ENCODE measurements around the gene DTWD1.
"Not testable (repeated sequence)": the region's sequence is repeated elsewhere in the genome, so short reads cannot be mapped to it uniquely, and the experiment has no call there.

DTWD1 gene, protein sequence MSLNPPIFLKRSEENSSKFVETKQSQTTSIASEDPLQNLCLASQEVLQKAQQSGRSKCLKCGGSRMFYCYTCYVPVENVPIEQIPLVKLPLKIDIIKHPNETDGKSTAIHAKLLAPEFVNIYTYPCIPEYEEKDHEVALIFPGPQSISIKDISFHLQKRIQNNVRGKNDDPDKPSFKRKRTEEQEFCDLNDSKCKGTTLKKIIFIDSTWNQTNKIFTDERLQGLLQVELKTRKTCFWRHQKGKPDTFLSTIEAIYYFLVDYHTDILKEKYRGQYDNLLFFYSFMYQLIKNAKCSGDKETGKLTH

DNA sequence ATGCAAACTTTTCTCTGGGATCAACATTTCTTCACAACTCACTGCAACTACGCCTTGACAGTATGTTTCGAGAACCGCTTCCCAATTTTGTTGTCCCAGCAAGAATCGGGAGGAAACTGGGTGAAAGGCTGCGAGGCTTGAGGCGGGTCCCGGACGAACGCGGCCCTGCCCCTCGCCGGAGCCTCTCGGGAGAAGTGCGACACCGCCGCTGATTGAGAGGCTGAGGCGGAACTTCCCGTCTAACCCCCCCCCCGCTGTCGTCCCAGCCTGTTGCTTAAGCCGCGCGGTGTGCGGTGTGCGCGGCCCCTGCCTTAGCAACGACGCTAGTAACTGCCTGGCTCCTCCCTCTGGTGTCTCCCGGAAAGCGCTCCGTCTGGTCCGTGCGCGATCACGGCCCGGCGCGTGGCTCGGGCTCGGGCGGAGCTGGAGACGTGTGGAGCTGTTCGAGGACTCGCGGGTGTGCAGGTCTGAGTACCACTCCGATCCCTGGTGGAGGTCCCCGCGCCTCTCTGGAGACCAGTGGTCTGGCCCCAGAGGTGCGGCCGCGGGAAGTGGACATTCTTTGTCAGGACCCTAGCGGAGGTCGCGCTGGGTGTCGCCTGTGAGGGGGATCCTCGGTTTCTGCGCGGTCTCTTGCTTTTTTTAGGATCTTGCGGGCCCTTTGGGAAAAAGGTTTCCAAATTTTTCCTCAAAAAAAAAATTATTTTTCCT, at the start of gene DTWD1, which contains the start of gene FAM227B:
TSS of gene DTWD1 (plus strand) at position 391 of the 711 bp plus-strand sequence. CDS start 4,120 bp downstream, outside the sequence.
TSS of gene FAM227B (minus strand) at position 161 of the 711 bp plus-strand sequence. CDS start 5,647 bp downstream, outside the sequence.
- DNase-seq (ENCODE audit: low read depth in 2 of 2): peak; percentile 84 to 90

DNA sequence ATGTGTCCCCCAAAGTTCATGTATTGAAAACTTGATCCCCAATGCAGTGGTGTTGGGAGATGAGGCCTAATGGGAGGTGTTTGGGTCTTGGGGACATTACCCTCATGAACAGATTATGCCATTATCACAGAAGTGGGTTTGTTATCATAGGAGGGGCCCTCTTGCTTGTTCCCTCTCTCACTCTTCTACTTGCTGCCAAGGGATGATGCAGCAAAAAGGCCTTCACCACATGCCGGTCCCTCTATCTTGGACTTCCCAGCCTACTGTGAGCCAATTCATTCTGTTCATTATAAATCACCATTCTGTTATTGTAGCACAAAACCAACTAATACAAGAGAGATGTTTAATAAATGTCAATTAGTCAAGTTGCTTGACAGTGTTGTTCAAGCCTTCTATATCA, 47.4 kb upstream of the DTWD1 start:
- no peak for DNase-seq (ENCODE audit: low read depth in 2 of 2)

DNA sequence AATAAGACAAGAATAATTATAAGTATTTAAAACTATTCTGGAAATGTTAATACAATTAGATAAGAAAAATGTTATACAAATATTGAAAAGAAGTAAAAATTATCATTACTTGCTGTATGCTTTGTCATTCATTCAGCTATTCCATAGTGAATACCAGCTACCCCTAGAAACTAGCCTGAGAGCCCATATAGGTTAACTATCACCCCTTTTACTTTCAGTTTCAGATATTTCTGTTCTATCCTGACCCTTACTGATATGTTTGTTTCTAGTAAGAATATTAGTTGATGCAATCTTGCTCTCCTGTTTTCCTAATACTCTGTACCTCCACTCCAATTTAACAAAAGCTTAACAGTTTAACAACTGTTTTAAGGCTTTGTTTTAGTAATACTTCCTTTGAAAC, 31.8 kb upstream of the DTWD1 start:
- DNase-seq (ENCODE audit: low read depth in 2 of 2): no peak

DNA sequence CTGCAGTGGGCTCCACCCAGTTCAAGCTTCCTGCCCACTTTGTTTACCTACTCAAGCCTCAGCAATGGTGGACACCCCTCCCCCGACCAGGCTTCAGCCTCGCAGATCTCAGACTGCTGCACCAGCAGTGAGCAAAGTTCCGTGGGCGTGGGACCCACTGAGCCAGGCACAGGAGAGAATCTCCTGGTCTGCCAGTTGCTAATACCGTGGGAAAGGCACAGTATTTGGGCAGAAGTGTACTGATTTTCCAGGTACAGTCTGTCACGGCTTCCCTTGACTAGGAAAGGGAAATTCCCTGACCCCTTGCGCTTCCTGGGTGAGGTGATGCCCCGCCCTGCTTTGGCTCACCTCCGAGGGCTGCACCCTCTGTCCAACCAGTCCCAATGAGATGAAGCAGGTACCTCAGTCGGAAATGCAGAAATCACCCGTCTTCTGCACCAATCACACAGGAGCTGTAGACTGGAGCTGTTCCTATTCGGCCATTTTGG, 28.0 kb upstream of the DTWD1 start:
- DNase-seq (ENCODE audit: low read depth in 2 of 2): not testable (repeated sequence)

DNA sequence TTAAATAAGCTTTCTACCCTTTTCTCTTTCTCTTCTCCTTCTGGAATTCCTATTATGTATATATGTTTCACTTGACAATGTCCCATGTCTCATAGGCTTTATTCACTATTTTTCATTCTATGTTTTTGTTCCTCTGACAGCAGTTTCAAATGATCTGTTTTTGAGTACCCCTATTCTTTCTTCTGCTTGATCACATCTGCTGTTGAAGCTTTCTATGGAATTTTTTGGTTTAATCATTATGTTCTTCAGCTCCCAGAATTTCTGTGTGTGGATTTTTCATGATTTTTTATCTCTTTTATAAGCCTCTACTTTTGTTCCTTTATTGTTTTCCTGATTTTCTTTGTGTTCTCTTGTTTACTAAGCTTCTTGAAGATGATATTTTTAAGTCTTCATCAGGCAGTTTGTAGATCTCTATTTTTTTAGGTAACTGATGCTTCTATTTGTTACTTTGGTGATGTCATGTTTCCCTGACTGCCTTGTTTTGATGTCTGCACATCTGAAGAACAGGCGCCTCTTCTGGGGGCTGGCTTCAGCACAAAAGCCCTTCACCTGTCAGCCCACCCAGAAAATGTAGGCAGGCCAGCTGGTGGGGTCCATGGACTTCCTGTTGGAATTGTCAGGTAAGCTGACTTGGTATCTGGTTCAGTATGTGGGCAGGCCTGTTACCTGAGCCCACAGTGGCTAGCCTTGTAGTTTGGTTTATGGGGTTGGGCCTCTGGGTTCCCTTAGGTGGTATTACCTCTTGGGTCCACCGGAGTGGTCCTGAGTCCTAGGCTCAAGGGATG, 16.0 kb upstream of the DTWD1 start:
- no peak for DNase-seq (ENCODE audit: low read depth in 2 of 2)

DNA sequence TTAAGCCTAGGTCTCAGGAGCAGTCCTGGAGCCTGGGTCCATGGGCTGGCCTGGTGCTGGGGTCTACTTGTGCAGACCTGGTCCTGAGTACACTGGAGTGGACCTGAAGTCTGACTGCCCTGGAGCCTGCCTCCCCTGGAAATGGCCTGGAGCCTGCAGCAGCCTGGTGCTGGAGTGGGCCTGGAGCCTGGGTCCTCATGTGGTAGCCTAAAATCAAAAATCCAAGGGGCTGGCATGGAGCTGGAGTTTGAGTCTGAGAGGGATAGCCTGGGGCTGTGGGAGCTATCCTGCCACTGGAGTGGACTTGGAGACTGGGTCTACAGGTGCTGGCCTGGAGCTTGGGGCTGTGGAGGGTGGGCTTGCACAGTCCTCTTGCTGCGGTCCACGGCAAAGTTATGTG, 15.3 kb upstream of the DTWD1 start:
- DNase-seq (ENCODE audit: low read depth in 2 of 2): no peak

DNA sequence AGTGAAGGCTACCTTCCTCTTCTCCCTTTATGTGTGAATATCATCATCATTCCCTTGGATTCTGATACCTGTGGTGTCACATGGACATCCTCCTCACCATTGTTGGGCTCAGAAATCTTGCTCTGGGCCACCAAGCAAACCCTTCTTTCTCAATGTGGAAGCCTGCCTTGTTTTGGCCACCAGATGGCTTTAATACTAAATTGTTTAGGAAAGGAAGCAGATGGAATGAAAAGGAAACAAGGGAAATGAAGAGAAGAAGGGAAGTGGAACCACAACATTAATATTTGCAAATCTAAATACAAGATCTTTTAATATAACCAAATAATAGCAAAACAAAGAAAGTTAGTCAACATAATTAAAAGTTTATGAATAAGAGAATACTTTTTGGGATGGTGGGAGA, 14.3 kb upstream of the DTWD1 start:
- DNase-seq (ENCODE audit: low read depth in 2 of 2): no peak

DNA sequence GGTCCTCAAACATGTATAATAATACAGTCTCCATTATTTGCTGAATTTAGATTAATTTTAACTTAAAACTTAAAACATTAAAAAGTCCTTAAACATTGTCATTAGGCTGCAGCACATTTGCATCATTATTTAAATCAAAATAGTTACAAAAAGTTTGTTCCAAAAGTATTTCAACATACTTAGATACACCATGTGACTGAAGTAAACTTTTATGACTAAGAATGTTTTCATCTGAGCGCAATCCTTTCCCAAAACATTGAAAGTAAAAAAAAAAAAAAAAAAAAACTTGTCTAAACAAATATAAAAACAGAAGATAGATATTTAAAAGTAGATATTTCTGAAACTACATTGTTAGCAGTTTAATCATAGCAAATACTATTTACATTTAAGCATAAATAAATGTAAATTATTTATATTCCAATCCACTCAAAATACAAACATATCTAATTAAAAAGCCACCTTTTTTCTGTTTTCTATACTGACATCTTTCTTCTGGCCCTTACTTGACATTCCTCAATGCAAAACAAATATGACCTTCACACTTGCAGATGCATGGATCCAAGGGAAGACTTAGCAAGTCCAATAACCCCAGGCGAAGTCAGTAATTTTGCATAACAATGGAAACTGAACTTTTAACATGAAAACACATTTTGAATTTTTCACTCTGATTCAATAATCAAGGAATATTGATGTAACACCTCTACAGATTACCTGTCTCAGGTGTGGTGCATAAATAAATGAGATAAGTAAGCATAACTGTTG, 10.5 kb upstream of the DTWD1 start:
- DNase-seq (ENCODE audit: low read depth in 2 of 2): no peak

DNA sequence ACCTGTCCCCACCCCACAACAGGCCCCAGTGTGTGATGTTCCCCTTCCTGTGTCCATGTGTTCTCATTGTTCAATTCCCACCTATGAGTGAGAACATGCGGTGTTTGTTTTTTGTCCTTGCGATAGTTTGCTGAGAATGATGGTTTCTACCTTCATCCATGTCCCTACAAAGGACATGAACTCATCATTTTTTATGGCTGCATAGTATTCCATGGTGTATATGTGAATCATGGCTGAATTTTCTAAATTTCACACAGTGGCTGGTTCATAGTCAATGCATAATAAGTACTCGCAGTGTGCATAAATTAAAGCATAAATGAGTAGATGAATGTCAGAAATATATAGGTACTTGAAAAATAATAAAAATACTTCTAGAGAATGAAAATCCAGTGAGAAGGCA, 8.6 kb upstream of the DTWD1 start:
- DNase-seq (ENCODE audit: low read depth in 2 of 2): not testable (repeated sequence)

DNA sequence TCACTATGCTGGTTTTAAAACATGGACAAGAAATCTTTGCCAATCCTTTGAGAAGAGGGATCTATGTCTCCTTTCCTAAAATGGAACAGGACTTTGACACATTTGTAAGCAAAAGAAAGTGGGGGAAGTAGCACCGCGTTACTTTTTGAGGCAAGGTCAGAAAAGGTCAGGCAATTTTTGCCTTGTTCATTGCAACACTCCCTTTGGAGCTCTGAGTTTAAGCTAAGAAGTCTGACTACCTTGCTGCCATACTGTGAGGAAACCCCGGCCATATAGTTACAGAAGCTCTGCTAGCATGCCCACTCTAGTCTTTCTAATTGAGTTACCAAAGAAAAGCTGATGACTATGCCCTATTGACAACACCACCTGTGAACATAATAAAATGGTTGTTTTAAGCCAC, 1.6 kb upstream of the DTWD1 start:
- DNase-seq (ENCODE audit: low read depth in 2 of 2): no peak

DNA sequence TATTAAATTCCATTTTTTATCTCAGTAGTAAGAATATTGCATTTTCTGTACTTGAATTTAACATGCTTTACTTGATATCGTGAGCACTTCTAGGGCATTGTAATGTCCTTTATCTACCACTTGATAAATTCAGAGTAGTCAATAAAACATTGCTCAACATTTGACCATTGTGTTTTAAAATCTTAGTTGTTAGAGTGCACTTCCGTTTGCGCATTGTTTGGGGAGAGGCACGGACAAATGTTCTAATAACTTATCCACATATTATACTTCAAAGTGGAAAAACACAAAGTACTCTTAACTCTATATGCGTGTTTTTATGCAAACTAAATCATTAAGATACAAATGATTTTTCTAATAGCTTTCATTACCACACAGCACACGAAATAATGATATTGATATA, 649 bp upstream of the DTWD1 start:
- no peak for DNase-seq (ENCODE audit: low read depth in 2 of 2)

DNA sequence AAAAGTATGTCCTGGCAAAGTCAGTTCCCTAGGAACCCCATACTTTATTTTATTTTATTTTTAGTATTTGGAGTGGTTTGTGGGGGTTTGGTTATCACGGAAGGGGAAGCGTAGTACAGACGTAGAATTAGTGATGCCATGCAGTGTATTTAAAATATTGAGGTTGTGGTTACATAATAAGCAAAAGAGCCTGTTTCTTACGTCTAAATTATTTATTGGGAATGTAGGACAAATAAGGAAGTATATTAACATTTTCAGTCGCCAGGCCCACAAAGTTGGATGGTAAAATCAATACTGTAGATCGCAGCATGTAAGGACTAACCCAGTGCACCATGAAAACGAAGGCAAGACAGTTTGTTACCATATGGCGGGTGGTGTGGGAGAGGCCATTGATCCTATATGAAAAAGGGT, 558 bp downstream of the DTWD1 start:
- no peak for DNase-seq (ENCODE audit: low read depth in 2 of 2)

DNA sequence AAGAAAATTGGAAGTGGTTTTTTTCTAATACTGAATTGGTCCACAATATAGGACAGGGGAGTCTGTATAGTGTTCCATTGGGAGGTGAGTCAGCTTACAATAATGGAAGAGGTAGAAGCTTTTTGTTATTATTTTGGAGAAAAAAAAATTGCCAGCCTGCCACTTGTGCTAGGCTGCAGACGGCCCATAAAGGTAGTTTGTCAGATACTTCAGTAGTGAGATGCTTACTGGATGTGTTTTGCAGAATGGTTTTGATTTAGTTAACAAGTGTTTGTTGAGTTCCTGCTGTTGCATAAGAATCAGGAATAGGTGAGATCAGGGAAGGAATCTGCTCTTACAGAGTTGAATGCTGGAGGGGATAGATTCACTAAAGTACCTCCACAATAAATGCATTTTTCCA, 1.0 kb downstream of the DTWD1 start:
- DNase-seq (ENCODE audit: low read depth in 2 of 2): no peak

DNA sequence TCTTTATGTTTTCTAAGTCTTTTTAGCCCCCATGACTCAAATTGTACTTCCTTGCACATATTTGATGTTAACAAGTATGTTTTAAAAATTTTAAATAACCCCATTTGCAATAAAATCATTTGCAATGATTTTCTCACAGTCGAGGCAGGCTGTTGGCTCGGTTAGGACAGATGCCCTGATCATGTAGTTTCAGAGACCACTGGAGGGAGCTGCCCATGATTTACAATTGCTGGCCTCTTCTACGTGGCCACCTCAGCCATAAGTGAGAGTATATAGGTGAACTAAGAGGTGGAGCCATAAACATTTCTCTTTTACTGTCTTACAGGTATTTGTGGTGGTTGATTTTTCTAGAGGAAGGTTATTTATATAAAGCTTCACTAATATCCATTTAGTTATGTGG, 1.7 kb downstream of the DTWD1 start:
- DNase-seq (ENCODE audit: low read depth in 2 of 2): no peak

DNA sequence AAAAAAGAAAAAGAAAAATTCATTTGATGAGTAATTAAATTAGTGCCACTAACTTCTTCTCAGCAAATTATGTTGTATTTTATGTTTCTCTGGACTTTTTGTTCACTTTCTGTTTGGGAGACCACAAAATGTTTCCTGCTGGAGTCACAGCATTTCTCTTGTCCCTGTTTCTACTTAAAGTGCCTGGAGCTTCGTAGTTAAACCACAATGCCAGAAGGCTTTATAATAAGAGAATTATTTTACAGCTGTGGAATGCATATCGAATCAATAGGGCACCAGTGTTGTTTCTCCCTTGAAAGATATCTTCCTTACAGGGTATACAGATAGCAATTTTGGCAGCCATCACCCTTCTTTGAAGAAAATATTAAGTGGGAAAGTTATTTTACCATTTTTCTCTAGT, 3.2 kb downstream of the DTWD1 start:
- no peak for DNase-seq (ENCODE audit: low read depth in 2 of 2)

DNA sequence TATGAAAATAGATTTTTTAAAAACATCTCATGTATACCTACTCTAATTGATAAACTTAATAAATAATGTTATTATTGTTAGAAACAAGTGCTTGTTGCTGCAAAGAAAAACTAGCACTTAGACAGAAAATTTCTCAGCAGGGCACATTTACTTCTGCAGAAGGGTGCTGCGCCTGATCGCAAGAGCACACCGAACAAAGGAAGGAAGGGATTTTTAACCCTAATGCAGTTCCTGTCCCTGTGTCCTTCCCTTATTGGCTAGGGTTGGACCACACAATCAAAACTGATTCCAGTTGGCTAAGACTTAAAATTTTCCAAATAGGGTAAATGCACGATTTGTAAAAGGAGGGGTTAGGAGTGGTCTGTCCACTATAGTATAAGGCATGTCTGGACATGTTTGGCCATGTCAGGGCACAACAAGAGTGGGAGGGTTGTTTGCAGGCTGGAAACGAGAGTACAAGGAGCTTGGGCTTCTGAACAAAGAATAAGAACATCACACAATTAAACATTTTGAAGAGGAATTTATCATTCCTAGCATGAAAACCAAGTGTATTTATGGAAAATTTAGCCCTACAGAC, 4.7 kb downstream of the DTWD1 start:
- no peak for DNase-seq (ENCODE audit: low read depth in 2 of 2)

DNA sequence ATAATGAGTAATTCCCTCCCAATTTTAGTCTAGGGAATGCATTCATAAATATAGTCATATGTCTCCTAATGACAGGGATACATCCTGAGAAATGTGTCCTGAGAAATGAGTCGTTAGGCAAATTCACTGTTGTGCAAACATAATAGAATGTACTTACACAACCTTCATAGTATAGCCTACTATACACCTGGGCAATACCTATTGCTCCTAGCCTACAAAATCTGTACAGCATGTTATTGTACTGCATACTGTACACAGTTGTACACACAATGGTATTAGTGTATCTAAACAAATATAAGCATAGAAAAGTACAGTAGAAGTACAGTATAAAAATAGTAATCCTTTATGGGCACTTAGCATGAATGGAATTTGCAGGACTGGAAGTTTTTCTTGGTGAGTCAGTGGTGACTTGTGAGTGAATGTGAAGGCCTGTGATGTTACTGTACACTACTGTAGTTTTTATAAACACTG, 6.6 kb downstream of the DTWD1 start:
- no peak for DNase-seq (ENCODE audit: low read depth in 2 of 2)

DNA sequence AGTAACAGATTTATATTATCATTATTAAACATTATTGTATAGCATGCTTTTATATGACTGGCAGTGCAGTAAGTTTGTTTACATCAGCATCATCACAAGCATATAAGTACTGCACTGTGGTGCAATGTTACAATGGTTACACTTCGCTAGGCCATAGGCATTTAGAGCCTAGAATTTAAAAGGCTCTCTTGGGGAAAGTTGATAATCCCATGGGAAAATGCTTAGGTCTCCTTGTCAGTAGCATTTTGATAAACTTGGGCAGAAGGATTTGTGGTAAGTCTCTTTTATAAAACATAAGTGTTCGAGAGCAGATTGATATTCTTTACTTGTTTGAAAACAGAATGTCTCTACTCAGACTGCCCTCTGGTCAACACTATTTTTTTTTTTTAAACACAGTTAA, 7.5 kb downstream of the DTWD1 start:
- no peak for DNase-seq (ENCODE audit: low read depth in 2 of 2)

DNA sequence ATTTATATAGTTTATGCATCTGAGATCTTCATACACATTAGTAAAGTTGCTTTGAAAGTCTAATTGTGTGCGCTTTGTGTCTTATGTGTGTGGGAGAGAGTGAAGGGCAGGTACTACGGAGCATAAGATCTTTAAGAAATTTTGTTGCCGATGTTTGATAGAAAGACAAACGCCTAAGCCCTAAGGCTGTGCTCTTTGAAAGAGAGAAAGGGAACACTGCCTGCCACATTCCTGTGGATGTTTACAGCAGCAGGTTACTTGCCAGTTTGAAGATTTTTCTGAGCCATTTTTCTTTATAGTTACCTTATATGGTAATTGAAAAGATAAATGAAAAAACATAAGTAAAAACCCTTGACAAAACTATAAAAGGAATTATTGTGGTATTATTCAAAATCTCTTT, 17.0 kb downstream of the DTWD1 start:
- DNase-seq (ENCODE audit: low read depth in 2 of 2): no peak

DNA sequence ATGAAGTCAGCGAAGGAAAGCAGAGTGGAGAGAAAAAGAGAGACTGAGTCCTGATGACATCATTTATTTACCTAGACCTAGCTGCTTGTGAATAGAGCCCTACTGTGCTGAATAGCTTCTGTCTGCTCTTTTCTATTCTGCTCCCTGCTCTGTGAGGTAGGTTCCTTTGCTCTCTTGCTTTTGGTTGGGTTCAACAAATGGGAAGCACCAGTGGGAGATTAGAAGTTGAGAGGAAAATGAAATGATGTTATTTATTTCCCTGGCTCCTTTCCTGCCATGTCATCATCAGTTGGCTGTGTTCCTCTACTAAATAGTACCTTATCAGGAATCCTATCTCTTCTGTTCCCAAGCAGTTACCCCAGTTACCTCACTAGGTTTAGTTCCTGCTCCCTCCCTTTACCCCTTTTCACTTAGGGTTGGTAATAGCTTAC, 23.5 kb downstream of the DTWD1 start:
- DNase-seq (ENCODE audit: low read depth in 2 of 2): no peak

DNA sequence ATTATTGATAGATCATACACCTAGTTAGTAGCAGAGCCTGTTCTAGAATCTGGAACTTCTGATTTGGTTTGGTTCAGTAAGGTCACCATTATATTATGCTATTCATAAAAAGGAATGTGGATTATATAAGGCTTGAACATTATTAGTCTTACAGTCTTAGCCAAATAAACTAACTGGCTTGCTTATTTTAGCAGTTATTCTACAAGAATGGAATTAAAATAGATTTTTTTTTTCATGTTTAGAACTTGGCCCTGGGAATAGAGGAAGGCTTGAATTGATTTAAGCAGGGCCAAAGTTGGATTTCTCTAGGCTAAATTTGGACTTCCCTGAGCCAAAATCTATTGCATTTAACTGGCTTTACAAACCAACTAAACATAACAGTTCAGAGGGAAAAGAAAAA, 24.4 kb downstream of the DTWD1 start:
- no peak for DNase-seq (ENCODE audit: low read depth in 2 of 2)

Measured in stimulated activated CD8-positive, alpha-beta memory T cell treated with anti-CD3 and anti-CD28 coated beads, Interleukin-2, amount 100 ng/mL, for 48 hours (primary cell).